Cortex of kidney (tissue), 1 donor: ENCODE measurements around the gene MAN1C1.
"Not testable (repeated sequence)": the region's sequence is repeated elsewhere in the genome, so short reads cannot be mapped to it uniquely, and the experiment has no call there.

Source experiments
- DNase-seq: peaks from one replicate; lab custom pipeline; 2025; lab: John Stamatoyannopoulos, UW

MAN1C1 gene

DNA sequence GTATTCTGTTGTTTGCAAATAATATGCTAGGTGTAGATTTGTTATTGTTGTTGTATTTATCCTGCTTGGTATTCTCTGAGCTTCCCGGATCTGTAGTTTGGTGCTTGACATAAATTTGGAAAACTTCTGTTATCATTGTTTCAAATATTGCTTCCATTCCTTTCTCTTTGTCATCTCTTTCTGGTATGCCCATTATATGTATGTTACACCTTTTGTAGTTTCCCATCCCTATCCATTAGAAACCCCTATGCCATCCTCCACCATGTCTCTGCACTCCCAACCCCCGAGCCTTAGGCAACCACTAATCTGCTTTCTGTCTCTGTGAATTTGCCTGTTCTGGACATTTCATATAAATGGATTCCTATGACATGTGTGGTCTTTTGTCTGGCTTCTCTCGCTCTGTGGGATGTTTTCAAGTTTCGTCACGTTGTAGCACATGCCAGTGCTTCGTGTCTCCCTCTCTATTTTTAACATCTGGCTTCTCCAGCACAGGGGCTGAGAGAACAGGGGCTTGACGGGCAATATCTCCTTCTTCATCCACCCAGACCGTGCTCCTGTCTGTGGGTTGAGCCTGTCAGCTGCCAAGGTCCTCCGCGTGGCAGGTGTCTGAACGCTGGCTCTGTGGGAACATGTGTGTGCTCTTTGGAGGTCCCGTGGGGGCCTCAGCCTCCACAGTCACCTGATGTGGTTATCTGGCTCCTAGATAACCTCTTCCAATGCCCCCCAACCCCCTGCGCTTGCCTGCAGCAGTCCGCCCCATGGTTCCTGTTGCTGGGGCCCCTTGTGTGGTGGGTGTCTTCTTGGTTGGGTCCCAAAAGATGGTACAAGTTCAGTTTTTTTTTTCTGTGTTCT, 32.8 kb upstream of the MAN1C1 start:
- DNase-seq: no peak

DNA sequence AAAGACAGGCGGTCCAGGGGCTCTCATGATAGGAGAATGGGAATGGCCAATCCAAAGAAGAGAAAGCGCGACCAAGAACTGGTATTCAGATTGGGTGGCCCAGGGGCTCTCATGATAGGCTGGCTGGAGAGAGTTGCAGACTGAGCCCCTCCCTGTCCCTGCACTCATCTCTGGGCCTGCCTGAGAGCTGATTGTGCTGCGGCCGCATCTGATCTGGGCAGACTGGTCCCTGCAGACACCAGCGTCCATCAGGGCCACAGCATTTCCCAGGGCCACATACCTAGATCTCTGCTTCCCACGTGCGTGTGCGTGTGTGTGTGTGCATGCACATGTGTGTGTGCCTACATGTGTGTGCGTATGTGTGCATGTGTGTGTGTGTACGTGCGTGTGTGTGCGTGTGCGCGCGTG, 30.4 kb upstream of the MAN1C1 start:
- DNase-seq: no peak

DNA sequence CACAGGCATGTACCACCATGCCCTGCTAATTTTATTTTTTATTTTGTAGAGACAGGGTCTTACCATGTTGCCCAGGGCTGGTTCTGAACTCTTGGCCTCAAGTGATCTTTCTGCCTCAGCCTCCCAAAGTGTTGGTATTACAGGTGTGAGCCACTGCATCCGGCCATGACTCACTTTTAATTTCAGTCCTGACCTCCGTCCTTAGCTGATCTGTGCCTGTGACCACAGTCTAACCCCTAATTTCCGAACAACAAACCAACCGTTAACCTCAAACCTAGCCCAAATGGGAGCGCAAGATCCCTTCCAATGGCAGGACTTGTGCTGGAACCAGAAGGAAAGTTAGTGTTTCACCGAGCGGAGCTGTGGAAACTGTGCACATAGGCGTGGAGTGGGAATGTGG, 29.3 kb upstream of the MAN1C1 start:
- DNase-seq: no peak

DNA sequence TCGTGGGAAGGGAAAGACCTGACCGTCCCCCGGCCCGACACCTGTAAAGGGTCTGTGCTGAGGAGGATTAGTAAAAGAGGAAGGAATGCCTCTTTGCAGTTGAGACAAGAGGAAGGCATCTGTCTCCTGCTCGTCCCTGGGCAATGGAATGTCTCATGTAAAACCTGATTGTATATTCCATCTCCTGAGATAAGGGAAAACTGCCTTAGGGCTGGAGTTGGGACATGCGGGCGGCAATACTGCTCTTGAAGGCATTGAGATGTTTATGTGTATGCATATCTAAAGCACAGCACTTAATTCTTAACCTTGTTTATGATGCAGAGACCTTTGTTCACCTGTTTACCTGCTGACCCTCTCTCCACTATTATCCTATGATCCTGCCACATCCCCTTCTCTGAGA, 28.4 kb upstream of the MAN1C1 start:
- not testable (repeated sequence) for DNase-seq

DNA sequence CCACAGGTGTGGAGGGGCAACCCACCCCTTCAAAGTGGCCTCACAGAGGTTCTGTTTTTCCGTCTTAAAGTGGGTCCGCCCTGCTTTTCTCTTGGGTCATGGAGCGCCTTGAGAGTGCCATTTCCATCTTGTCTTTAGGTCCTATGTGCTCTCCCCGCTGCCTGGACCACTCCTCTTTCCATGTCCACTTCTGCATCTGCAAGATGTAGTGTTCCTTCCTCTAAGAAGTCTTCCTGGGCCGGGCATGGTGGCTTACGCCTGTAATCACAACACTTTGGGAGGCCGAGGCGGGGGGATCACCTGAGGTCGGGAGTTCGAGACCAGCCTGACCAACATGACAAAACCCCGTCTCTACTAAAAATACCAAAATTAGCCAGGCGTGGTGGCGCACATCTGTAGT, 27.8 kb upstream of the MAN1C1 start:
- not testable (repeated sequence) for DNase-seq

DNA sequence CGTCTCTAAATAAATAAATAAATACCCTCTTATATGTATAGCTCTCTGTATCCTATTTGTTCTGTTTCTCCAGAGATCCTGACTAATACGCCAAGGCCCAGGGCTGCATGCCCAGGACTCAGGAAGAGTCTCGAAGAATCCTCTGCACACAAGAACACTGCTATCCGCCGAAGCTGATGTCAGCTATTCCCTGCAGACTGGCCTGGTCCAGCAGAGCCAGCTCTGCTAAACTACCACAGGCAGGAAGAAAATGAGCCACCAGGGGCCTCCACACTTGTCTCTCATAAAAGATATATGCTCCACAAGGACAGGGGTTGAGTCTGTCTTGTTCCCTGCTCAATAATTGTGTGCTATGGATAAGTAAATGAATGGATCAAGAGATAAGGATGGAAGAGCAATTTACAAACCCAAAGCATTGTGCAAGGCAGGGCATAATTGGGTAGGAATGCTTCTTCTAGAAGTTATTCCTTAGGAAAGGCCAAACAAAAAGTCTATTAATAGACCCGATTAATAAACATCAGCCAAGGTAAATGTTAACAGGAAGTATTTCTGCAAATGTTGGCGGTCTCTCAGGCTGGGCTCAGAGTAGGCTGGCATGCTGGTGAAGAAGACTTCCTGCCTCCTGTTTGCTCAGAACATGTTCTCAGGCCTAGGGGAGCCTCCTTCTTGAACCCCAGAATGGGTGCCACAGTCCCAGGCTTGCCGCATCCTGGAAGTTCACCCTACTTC, 26.3 kb upstream of the MAN1C1 start:
- no peak for DNase-seq

DNA sequence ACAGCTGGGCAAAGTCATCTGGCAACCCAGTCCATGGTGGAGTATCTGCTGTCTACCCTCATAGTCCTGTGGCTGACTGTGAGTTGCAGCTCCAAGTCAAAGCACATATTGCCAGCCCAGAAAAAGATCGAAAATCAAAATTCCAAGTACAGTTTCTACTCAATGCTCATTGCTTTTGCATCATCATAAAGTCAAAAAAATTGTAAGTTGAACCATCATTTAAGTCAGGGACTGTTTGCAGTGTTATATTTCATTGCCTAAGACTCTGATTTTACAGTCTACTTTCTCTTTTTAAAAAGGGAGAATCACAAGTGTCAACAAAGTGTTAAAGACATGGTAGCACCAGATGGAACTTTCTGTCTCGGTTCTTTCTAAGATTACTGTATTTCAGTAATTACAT, 22.7 kb upstream of the MAN1C1 start:
- no peak for DNase-seq

DNA sequence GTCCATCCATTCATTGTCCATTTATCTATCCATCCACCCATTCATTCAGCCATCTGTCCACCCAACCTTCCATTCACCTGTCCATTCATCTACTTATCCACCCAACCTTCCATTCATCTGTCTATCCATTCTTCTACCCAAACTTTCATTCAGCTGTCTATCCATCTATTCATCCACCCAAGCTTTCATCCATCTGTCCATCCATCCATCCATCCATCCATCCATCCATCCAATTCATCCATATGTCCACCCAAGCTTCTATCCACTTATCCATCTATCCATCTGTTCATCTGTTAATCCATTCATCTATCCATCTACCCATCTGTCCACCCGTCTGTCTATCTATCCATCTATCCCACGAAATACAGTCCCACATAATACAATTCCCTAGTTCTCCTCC, 21.6 kb upstream of the MAN1C1 start:
- no peak for DNase-seq

DNA sequence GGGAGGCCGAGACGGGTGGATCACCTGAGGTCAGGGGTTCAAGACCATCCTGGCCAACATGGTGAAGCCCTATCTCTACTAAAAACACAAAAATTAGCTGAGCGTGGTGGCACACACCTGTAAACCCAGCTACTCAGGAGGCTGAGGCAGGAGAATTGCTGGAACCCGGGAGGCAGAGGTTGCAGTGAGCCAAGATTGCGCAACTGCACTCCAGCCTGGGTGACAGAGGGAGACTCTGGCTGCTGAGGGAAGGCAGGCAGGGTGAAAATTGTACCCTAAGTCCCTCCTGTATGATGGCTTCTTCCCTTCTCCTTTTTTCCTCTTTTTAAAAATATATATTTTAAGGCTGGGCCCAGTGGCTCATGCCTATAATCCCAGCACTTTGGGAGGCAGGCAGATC, 19.9 kb upstream of the MAN1C1 start:
- not testable (repeated sequence) for DNase-seq

DNA sequence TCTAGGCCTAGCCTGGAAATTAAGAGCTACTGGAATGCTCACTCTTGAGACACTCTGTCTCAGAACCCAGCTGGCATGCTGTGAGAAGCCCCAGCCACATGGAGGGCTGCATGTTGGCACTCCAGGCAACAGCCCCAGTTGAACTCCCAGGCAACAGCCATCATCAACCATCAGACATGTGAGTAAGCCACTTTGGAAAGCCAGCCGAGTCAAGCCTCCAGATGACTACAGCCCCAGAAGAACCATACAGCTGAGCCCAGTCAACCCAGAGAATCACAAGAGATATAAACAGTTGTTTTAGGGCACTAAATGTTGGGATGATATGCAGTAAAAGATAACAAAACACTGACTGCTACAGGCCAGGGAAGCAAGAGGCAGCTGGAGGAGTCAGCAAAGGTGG, 17.7 kb upstream of the MAN1C1 start:
- DNase-seq: no peak

DNA sequence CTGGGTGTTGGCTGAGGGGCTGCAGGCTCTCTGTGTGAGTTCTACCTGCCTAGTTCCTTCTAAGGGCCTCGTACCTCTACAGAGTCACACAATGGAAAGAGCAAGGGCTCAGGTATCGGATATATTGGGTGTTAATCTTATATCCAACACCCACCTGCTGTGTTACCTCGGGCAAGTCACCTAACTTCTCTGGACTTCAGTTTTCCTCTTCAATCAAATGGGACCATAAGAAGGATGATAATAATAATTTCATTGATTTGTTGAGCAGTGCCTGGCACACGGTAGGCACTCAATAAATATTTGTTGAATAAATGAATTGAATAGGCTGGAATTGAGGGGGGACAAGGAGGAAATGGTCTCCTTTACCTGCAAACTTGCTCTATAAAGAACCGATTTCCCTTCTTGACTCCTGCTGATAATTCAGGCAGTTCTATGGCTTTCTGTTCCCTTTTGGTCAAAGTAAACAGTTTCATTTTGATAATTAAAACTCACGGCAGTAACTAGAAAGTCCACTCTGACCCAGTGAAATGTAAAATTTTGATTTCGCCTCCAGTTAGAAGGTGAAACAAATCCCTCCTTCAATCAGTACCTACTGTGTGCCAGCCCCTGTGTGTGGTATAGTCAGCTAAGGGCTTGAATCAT, 16.5 kb upstream of the MAN1C1 start:
- DNase-seq: no peak

DNA sequence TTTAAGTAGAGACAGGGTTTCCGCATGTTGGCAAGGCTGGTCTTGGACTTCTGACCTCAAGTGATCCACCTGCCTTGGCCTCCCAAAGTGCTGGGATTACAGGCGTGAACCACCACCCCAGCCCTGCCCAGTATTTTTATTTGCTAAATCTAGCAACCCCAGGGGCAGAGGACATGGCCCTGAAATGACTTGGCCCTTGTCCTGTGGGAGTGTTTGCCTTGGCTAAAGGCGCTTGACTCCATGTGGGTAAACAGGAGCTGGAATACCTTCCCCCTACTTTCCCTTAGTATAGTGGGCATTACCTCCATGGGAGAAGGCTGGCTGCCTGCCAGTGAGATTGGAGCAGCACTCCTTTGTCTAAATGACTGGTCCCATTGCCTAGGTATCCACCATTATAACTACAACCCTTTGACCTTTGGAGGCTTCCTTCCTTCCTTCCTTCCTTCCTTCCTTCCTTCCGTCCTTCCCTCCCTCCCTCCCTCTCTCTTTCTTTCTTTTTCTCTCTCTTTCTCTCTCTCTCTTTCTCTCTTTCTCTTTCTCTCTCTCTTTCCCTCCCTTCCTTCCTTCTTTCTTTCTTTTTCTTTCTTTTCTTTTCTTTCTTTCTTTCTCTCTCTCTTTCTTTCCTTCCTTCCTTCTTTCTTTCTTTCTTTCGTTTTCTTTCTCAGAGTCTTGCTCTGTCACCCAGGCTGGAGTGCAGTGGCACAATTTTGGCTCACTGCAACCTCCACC, 15.5 kb upstream of the MAN1C1 start:
- not testable (repeated sequence) for DNase-seq

DNA sequence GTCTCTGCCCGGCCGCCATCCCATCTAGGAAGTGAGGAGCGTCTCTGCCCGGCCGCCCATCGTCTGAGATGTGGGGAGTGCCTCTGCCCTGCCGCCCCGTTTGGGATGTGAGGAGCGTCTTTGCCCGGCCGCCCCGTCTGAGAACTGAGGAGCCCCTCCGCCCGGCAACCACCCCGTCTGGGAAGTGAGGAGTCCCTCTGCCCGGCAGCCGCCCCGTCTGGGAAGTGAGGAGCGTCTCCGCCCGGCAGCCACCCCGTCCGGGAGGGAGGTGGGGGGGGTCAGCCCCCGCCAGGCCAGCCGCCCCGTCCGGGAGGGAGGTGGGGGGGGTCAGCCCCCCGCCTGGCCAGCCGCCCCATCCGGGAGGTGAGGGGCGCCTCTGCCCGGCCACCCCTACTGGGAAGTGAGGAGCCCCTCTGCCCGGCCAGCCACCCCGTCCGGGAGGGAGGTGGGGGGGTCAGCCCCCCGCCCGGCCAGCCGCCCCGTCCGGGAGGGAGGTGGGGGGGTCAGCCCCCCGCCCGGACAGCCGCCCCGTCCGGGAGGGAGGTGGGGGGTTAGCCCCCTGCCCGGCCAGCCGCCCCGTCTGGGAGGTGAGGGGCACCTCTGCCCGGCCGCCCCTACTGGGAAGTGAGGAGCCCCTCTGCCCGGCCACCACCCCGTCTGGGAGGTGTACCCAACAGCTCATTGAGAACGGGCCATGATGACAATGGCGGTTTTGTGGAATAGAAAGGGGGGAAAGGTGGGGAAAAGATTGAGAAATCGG, 12.6 kb upstream of the MAN1C1 start:
- DNase-seq: not testable (repeated sequence)

DNA sequence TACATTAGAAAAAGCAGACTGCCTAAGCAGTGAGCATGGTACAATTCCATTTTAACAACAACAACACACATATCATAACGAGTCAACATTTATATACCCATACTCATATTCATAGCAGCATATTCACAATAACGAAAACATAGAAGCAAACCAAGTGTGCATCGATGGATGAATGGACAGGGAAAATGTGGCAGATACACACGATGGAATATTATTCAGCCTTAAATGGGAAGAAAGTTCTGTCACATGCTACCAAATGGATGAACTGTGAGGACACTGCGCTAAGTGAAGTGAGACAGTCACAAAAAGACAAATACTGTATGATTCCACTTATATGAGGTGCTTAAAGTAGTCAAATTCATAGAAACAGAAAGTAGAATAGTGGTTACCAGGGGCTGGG, 9.5 kb upstream of the MAN1C1 start:
- no peak for DNase-seq

DNA sequence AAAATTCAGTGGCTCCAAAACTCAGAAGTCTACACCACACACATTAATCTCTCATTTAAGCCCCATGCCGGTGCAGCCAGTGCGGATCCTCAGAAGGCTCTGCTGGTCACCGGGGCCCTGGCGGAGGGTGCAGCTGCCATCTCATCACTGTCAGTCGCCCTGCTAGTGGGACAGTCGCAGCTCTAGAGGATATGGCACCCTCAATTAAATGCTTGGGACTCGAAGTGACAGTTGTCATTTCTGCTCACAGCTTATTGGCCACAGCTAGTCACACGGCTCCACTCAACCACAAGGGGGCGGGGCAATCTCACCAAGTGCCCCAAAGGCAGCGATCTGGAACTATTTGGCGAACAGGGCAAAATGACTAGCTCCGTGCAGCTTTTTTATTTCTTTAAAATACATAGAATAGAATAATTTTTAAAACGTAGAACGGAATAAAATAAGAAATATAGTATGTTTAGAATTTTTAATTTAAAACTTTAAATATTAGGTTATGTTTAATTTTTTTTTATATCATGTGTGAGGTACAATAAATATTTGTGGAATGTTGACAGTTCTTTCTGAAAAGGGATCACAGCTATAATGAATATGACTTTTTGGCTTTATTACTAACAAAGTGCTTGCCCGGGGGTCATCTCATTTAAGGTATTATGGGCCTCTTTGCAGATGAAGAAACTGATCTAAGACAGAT, 8.0 kb upstream of the MAN1C1 start:
- DNase-seq: no peak

DNA sequence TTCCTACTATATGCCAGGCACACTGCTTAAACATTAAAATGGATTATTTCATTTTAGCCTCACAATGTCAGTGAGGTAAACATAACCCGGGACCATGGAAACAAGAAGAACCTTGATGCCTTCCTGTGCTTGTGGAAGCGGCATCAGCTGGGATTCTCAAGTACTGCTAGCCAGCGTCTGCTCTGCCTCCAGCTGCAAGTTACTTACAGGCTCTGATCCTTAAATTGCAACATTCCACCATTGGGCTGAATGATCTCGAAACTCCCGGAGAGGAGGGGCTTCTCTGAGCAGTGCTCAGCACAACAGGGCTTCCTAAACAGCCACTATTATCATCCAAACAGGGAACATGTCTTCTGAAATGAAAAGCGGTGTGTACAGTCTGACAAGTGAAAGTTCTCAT, 6.7 kb upstream of the MAN1C1 start:
- no peak for DNase-seq

DNA sequence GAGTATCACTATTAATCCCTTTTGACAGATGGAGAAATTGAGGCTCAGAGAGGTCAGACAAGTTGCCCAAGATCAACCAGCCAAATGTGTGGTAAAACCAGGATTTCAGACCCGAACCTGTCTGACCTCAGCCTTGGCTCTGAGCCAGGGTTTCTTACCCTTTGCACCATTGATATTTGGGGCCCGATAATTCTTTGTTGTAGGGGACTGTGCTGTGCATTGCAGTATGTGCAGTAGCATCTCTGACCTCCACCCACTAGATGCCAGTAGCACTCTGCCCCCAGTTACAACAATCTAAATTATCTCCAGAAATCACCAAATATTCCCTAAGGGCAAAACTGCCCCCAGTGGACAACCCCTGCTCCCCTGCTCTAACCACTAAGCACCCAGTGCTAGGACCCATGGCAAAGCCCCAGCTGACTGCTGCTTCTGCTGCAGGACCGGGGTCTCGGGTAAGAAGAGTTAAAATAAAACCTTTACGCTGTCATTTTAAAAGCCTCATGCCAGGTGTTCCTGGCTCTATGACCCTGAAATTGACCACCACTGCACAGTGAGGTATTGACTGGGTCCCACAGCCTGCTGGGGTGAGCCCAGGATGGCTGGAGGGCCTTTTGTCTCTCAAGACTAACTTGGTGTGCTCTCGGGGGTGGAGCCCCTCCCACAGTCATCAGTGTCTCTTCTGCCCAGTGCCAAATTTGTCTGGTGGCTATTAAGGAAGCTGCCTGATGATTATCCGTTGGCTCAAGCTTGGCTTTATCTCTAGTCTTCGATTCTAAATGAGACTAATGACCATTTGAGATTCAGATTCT, 5.6 kb upstream of the MAN1C1 start:
- DNase-seq: no peak

DNA sequence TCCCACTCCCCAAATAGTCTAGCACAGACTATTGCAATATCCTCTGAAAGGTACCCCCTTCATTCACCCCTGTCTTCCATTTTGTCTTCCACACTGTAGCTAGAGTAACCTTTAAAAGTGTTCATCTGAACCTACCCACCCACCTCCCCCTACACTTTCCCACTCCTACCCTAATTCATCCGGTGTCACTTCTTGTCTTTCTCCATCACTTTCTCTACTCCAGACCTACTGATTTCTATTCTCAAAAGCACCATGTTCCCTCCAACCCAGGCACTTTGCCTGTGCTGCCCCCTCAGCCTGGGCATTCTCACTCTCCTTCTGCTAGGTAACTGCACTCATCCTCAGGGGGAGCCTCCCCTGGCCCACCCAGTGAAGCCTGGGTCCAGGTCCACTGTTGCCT, 4.7 kb upstream of the MAN1C1 start:
- DNase-seq: no peak

DNA sequence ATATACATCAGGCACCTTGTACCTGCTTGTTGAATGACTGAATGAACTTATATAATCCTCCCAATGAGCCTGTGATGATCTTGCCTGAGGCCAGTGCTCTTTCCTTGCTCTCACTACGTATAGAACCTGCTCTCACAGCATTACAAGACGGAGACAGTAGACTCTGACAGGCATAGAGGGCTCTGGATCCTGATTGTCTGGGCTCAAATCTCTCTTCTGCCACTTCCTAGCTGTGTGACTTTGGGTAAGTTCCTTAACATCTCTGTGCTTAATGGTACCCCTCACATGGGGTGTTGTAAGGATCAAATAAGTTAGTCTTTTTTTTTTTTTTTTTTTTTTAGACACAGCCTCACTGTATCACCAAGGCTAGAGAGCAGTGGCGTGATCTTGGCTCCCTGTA, 4.2 kb upstream of the MAN1C1 start:
- DNase-seq: no peak

DNA sequence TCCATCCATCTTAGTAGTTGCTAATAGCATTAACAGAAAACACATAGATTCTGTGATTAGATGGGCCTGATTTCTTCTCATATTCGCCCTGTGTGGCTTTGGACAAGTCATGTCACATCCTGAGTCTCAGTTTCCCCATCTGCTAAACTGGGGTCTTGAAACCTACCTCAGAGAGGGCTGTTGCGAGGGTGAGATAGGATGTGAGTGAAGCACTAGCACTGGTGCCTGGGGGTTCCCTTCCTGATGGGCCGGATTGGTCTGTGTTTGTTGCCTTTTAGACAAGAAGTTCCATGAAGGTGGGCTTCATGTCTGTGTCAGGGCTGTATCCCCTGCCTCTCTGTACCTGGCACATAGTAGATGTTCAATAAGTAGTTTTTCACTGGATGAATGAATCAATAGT, 3.5 kb upstream of the MAN1C1 start:
- no peak for DNase-seq
